Ishikawa (cell line): ENCODE data around the gene MYO15B.

ENCODE experiments used
- CEBPB ChIP-seq: IDR thresholded peaks from 2 replicates; pipeline ENCODE4 v1.6.1; 2012
- EP300 ChIP-seq: IDR thresholded peaks from 2 replicates; pipeline ENCODE4 v1.6.1; 2012; ENCODE audit warnings: borderline replicate concordance
- RAD21 ChIP-seq: IDR thresholded peaks from 2 replicates; pipeline ENCODE4 v1.6.1; 2012; ENCODE audit warnings: low read depth
- TAF1 ChIP-seq: IDR thresholded peaks from 2 replicates; pipeline ENCODE4 v1.6.1; 2012; ENCODE audit warnings: low read depth, mild to moderate bottlenecking
- YY1 ChIP-seq: IDR thresholded peaks from 2 replicates; pipeline ENCODE4 v1.6.1; 2012; ENCODE audit warnings: low read depth

GRCh38 chr17:75639327-75639726, 51.7 kb downstream of the MYO15B start:
- TF ChIP-seq YY1 (no peak), CEBPB (no peak), RAD21 (no peak), TAF1 (no peak), EP300 (no peak)
